Stomach (tissue), 9 donors: ENCODE results near the gene OPN3. TPM values are rescaled to one million over a fixed set of nuclear protein-coding genes. Genes with fewer than 3 reads are reported as not detected.

Experiments used
- DNase-seq, 2 donors: peaks; one replicate each; pipeline versions ENCODE4 v3.0.0 to v3.0.0-alpha.2; 2013 to 2019
- H3K27ac ChIP-seq, 5 donors: fragments of 200-600 bp in 4 of 5; sonication (generic) in 4 of 5; one replicate each; pipeline ENCODE4 v1.5.1; 2013 to 2019; ENCODE audit warnings: mild to moderate bottlenecking in 1 of 5, moderate library complexity in 1 of 5
- H3K27me3 ChIP-seq, 3 donors: fragments of 200-600 bp; sonication (generic); one replicate each; pipeline ENCODE4 v1.5.1; 2017 to 2019; ENCODE audit warnings: mixed run types in 1 of 3
- H3K36me3 ChIP-seq, 4 donors: fragments of 200-600 bp; sonication (generic); 1 replicate in 3 of 4; 2 replicates in 1 of 4; pipeline ENCODE4 v1.5.1; 2016 to 2019
- H3K4me1 ChIP-seq, 4 donors: fragments of 200-600 bp; sonication (generic); one replicate each; pipeline ENCODE4 v1.5.1; 2016 to 2019
- H3K4me3 ChIP-seq, 4 donors: fragments of 200-600 bp; sonication (generic) in 3 of 4; one replicate each; pipeline ENCODE4 v1.5.1; 2016 to 2019; ENCODE audit warnings: mild to moderate bottlenecking in 1 of 4
- H3K9me3 ChIP-seq, 4 donors: fragments of 200-600 bp; sonication (generic); one replicate each; pipeline ENCODE4 v1.5.1; 2016 to 2019
- CTCF ChIP-seq, 7 experiments: fragments of 450-650 bp in 4 of 7; fragments of 200-600 bp in 3 of 7; sonication (generic) in 3 of 7; IDR thresholded peaks; one replicate each; pipeline ENCODE4 v1.5.1; 2016 to 2019; ENCODE audit warnings: antibody characterized with exemption in 7 of 7, control low read depth in 2 of 7, mild to moderate bottlenecking in 1 of 7
- EP300 ChIP-seq: sonication (generic); formaldehyde crosslinking; IDR thresholded peaks from one replicate; pipeline ENCODE4 v1.6.1; 2017; ENCODE audit warnings: antibody characterized with exemption
- POLR2A ChIP-seq, 4 donors: fragments of 450-650 bp; IDR thresholded peaks; one replicate each; pipeline ENCODE4 v1.6.1; 2016; ENCODE audit warnings: antibody characterized with exemption in 4 of 4, control low read depth in 2 of 4, mild to moderate bottlenecking in 1 of 4, moderate library complexity in 1 of 4
- POLR2AphosphoS5 ChIP-seq, 3 donors: sonication (generic); formaldehyde crosslinking; IDR thresholded peaks; one replicate each; pipeline ENCODE4 v1.6.1; 2016; ENCODE audit warnings: antibody characterized with exemption in 3 of 3
- whole genome bisulfite sequencing, 5 donors: extraction: QIAGEN DNeasy Blood & Tissue Kit in 3 of 5; methylation state at CpG; one replicate each; pipeline versions ENCODE4 v1.1.5 to v1.1.7; 2013 to 2018; 5-methylcytosine and 5-hydroxymethylcytosine counted together
- intact Hi-C: fragments of 100-400 bp; cut with DNase I; formaldehyde crosslinking; loops from one replicate; pipeline ENCODE4 v1.15.1; 2023; ENCODE audit warnings: low total_unique reads
- polyA plus RNA-seq, 3 donors: library from polyadenylated mRNA; stranded (reverse); fragments of 200-250 nt; gene quantifications; one replicate each; pipeline ENCODE4 v1.2.3, GENCODE V29; 2013
- total RNA-seq, 5 donors: library from RNA; depleted of rRNA; stranded (reverse); fragments of >200 nt; gene quantifications; one replicate each; pipeline versions ENCODE4 v1.1.0 to v1.2.3, GENCODE V29; 2014 to 2016
- donor health status: healthy with polysubstance abuse.
- donor health status: Bipolar disorder and iron deficiency.
- donor health status: healthy.

OPN3 gene
- total and polyA plus RNA-seq, 8 donors = 1.8 to 15.1 (median 8.1) TPM; not detected in 1

DNA sequence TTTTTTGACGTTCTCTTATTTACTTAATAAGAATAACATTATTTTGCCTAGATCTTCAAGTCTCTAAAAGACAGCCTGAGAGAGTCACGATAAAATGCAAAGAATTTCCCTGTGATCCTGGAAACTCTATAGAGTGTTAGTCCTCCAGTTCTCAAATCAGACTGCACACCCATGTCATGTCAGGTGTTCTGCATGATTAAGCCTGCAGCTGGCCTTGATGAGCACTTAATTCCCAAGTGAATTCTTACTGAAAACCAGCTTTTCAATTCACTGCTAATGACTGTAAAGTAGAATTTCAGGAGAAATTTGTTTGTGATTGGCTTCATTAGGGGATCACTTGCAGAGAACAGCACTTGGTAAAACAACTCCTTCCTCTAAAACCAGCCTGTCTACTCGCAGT is 41.9 kb downstream of the OPN3 start:
- TF ChIP-seq POLR2AphosphoS5 (IDR thresholded peaks at IDR 0.05) = no peak
- TF ChIP-seq POLR2A (IDR thresholded peaks at IDR 0.05) = no peak
- TF ChIP-seq CTCF (IDR thresholded peaks at IDR 0.05) = no peak
- TF ChIP-seq EP300 = no peak
- WGBS, 5 donors = 83 to 94% (median 91%) methylated on average over 3 of the region's 3 CpGs
- no peaks in the 10 kb centered on the region for H3K9me3 ChIP-seq
- H3K27me3 ChIP-seq = no peaks in the 10 kb centered on the region
- H3K4me3 ChIP-seq = no peak overlapping the region
- intact Hi-C loops = no loop called here
- no peaks in the 10 kb centered on the region for H3K4me1 ChIP-seq
- no peak overlapping the region for H3K27ac ChIP-seq
- no peak for DNase-seq
- H3K36me3 ChIP-seq = peaks cover 0 to 23% (median 12%) of the 10 kb centered on the region in 4 donors

- no peak overlapping the region for H3K4me3 ChIP-seq
- intact Hi-C loops = no loop called here
- H3K36me3 ChIP-seq = peaks cover 0 to 23% (median 12%) of the 10 kb centered on the region in 4 donors
- no peaks in the 10 kb centered on the region for H3K9me3 ChIP-seq
- 88 to 95% (median 92%) methylated on average over 6 of the region's 6 CpGs for WGBS, 5 donors
- H3K4me1 ChIP-seq = no peaks in the 10 kb centered on the region
- no peak for DNase-seq
- TF ChIP-seq CTCF (IDR thresholded peaks at IDR 0.05) = no peak
- TF ChIP-seq POLR2AphosphoS5 (IDR thresholded peaks at IDR 0.05) = no peak
- TF ChIP-seq EP300 = no peak
- no peak for TF ChIP-seq POLR2A (IDR thresholded peaks at IDR 0.05)
- no peaks in the 10 kb centered on the region for H3K27me3 ChIP-seq
- H3K27ac ChIP-seq = no peak overlapping the region
These were observed 43.5 kb downstream of the OPN3 start for GRCh38 chr1:241596633-241597032.

GRCh38 chr1:241593186-241593585 is 47.0 kb downstream of the OPN3 start:
- TF ChIP-seq EP300 (no peak), CTCF (IDR thresholded peaks at IDR 0.05) (no peak), POLR2A (IDR thresholded peaks at IDR 0.05) (no peak)
- DNase-seq = no peak
- intact Hi-C loops = no loop called here
- no peak overlapping the region for H3K27ac ChIP-seq
- peaks cover 0 to 23% (median 12%) of the 10 kb centered on the region in 4 donors for H3K36me3 ChIP-seq
- no peaks in the 10 kb centered on the region for H3K27me3 ChIP-seq
- WGBS, 5 donors = 81 to 98% (median 93%) methylated on average over 1 of the region's 1 CpG
- no peaks in the 10 kb centered on the region for H3K9me3 ChIP-seq
- H3K4me1 ChIP-seq = no peaks in the 10 kb centered on the region
- no peak overlapping the region for H3K4me3 ChIP-seq

- no peaks in the 10 kb centered on the region for H3K27me3 ChIP-seq
- intact Hi-C loops = no loop called here
These were observed 47.8 kb downstream of the OPN3 start for GRCh38 chr1:241592273-241592958.

More at GRCh38 chr1:241592273-241592958, 47.8 kb downstream of the OPN3 start:
- WGBS, 5 donors = 76 to 92% (median 85%) methylated on average over 3 of the region's 3 CpGs
- Histone ChIP-seq H3K4me3 (no peak overlapping the region), H3K27ac (no peak overlapping the region), H3K36me3 (peaks cover 0 to 23% (median 12%) of the 10 kb centered on the region in 4 donors), H3K9me3 (no peaks in the 10 kb centered on the region), H3K4me1 (no peaks in the 10 kb centered on the region)
- DNase-seq = no peak
- TF ChIP-seq POLR2AphosphoS5 (IDR thresholded peaks at IDR 0.05) (no peak), CTCF (IDR thresholded peaks at IDR 0.05) (no peak), POLR2A (IDR thresholded peaks at IDR 0.05) (no peak), EP300 (no peak)
